Esophagus mucosa (tissue), 1 donor: Measurements from ENCODE around the gene MOGAT1. TPM values are rescaled to one million over a fixed set of nuclear protein-coding genes. Genes with fewer than 3 reads are reported as not detected.
"Not testable (repeated sequence)": the region's sequence is repeated elsewhere in the genome, so short reads cannot be mapped to it uniquely, and the experiment has no call there.

Experiments
- ATAC-seq: fragments of 200-7000 bp; cut with Tn5 transposase; one replicate; pipeline ENCODE4 v1.9.1; 2020
- total RNA-seq: library from RNA; stranded (reverse); gene quantifications from one replicate; pipeline ENCODE4 v1.2.4, GENCODE V29; 2023
- donor health status: DM: yes; HTN: yes; CAD: no.

Gene MOGAT1
- total RNA-seq, 1 donor from 2014 or later: not detected

DNA sequence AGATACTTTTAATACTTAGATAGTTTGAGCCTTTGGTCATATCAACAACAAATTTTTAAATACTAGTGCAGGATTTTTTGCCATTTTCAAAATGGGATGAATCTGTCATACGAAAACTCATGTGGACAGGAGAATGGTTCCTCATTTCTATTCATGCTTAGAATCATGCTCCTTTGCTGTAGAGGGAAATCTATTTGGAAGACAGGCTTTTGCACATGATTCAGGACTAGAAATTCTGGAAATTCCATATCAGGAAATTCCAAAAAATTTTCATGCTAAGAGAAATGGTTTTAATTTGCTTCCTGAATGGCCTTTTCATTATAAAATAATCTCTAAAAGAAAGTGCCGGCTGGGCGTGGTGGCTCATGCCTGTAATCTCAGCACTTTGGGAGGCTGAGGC lies 39.3 kb downstream of the MOGAT1 start:
- ATAC-seq: no peak

DNA sequence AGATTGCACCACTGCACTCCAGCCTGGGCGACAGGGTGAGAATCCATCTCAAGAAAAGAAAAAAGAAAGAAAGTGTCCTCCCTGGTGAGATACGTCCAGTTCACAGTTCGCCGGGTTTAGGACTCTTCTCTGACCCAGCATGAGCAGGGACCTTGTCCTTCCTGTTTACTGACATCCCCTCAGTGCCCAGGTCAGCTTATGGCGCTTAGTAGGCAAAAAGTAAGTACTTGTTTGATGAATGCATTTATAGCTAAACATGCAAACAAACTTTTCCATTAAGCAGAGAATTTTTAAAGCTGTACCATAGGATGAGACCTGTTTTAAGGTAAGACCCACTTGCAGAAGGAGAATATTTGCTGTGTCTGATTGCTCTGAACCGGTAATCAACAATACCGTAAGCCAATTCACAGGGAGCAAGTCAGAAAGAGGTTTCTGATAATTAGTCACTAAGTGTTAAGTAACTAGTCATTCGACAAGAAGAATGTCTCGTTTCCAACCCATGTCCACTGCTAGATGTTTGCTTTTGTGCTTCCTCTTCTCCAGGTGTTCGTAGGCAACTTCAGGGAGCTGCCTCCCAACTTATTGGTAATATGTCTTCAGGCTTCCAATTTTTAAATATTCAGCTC lies 40.0 kb downstream of the MOGAT1 start:
- ATAC-seq: no peak

DNA sequence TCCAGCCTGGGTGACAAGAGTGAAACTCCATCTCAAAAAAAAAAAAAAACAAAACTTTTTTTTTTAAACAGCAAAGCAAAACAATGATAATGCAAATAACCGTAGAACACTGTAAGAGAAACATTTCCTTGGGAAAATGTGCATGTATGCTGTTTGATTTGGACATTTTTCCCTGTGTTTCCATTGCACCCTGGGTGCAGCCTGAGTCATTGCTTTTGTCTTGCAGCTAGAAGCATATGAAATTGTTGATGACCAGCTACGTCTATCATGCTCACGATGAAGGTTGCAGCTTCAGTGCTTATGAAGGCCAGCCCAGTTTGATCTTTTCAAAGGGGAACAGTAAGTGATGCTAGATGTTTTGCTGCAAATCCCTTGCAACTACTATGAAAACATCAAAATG lies 41.5 kb downstream of the MOGAT1 start:
- no peak for ATAC-seq

DNA sequence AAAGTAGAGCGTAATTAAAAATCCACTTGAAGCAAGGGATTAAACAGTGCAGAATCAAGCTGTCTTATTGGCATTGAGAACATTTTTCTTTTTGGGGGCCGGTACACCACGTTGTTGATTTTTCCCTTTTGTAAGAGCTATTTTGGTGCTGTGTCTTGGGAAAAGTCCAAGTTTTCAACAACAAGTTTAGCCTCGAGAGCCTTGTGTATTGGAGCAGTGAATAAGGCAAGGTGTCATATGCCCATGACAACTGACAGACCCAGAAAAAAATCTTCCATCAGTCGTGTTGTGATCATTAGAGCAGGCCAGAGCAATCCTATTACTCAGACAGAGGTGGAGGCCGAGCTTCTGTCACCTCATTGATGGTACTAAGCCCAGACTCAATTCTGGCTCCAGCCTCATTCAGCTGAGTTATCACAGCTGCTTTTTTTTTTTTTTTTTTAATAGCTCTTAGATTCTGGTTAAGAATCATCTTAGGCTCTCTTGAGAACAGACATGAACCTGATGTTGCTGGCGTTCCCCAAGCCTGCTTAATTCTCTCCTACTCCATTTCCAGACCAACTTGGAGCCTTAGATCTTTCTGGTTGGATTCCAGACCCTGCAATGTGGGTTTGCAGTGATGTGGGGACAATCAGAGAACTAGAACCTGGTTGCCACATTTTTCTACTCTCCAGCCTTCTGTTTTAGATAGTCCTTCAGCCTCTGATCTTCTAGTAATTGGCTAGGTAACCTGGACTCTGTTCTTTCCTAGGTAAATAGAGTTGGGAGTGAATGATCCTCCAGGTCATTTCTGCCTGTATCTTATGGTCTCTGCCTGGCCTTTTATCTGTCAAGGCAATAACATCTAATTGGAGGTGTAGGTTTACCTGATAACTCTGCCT lies 43.1 kb downstream of the MOGAT1 start:
- ATAC-seq: no peak

DNA sequence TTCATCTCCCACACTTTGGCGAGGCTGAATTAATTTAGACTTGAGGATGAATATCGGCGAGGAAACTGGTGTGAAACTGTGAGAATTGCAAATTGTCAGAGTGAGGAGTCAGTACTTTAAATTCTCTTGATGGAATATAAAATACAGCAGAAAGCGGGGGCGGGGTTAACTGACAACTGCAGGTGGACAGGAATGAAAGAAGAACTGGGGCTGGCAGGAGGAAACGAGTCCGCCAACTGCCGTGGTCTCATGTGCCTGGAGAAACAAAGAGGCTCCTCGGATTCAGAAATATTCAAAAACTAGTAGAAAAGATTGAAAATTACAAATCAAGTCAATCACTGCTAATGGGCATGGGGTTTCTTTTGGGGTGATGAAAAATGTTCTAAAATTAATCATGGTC lies 44.3 kb downstream of the MOGAT1 start:
- ATAC-seq: no peak

DNA sequence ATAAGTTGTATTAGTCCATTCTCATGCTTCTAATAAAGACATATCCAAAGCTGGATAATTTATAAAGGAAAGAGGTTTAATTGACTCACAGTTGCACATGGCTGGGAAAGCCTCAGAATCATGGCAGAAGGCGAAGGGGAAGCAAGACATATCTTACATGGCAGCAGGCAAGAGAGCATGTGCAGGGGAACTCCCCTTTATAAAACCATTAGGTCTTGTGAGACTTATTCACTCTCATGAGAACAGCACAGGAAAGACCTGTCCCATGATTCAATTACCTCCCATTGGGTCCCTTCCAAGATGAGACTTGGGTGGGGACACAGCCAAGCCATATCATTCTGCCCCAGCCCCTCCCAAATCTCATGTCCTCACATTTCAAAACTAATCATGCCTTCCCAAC lies 48.3 kb downstream of the MOGAT1 start:
- ATAC-seq: not testable (repeated sequence)

DNA sequence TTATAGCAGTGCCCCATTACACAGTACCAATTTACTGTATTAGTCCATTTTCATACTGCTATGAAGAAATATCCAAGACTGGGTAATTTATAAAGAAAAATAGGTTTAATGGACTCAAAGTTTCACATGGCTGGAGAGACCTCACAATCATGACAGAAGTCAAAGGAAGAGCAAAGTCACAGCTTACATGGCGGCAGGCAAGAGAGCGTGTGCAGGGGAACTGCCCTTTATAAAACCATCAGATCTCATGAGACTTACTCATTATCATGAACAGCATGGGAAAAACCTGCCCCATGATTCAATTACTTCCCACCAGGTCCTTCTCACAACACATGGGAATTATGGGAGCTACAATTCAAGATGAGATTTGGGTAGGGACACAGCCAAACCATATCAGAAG lies 50.1 kb downstream of the MOGAT1 start:
- ATAC-seq: not testable (repeated sequence)

DNA sequence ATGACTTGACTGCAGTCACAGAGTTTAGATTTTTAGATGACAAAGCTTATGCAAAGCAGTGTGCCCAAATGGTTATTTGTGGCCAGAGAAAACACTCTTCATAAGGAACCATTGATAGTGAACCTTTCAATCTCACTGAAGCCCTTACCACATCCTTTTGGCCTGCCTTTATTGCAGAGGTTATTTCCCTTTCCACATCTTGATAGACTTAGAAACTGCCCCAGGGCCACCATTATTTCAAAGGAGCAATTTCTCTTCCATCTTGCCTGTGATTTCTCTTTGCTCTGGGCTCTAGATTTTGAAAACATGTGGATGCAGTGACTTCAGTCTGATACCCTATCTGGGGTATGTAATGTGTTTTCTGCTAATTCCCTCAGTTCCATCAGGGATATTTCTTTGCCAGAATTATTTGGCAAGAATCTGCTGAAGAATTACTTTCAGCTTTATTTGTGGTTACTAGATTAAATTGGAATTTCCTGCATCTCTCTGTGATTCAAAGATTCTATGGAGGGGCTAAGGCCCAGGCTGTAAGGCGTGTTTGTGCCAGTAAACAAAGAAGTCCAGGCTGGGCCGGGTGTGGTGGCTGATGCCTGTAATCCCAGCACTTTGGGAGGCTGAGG lies 51.0 kb downstream of the MOGAT1 start:
- no peak for ATAC-seq

DNA sequence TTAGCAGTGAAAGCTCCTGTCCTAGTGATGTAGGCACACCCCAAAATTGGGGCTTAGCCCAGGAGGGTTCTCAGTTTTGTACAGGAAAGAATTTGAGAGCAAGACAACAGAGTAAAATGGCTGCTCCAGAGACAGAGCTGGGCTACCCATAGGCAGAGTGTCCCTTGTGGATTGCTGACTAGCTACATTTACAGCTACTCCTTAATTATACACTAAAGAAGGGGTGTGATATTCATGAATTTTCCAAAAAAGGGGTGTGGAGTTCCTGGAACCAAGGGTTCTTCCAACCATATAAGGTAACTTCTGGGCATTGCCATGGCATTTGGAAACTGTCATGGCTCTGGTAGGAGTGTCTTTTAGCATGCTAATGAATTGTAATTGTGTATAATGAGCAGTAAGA lies 52.8 kb downstream of the MOGAT1 start:
- ATAC-seq: no peak

DNA sequence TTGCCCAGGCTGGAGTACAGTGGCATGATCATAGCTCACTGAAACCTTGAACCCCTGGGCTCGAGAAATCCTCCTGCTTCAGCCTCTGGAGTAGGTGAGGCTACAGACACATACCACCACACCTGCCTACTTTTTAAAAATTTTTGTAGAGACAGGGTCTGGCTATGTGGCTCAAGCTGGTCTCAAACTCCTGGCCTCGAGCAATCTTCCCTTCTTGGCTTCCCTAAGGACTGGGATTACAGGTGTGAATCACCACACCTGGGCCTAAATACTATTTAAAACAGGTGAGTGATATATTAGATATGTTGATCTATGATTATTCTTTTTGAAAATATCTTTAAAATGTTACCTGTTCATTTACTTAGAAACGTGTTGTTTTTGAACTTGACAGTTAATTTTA lies 57.2 kb downstream of the MOGAT1 start:
- no peak for ATAC-seq

DNA sequence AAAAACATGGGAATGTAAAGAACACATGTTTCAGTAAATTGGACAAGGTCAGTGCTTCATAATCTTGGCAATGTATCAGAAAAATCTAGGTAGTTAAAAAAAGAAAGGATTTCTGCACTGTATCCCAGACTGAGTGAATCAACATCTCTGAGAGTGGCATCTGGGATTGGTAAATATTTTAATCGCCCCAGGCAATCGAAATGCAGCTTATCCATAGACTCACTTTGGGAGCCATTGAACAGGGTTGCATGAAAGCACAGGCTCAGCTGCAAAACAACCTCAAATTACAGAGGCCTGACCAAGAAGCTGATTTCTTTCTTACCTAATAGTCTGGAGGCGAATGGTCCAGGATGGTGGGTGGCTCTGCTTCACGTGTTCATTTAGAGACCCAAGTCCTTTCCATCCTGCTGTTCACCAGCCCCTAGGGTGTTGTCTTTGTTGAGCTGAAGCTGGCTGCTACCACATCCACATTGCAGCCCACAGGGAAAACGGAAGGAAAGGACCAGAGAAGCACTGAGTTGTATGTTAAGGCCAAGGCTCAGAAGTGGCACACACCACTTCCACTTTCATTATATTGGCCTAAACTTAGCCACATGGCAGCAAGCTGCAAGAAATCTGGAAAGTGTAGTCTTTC lies 59.0 kb downstream of the MOGAT1 start:
- no peak for ATAC-seq

DNA sequence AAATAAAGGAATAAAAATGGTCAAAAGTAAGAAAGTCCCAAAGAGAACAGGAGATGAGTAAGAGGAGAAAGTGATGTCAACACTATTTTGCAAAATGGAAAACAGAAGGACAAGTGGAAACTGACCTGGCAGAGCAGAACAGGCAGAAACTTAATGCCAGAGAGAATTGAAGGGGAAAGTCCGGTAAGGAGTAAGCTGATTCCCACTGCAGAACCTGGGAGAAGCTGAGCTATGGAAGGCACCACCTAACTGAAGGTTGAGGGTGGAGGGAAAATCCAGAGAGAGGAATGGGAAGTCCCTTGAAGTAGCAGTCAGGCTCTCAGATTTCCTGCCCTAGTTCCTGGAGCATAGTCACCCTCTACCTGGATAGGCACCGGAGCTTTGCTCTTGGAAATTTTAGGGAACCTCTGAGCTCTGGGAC lies 59.8 kb downstream of the MOGAT1 start:
- no peak for ATAC-seq

DNA sequence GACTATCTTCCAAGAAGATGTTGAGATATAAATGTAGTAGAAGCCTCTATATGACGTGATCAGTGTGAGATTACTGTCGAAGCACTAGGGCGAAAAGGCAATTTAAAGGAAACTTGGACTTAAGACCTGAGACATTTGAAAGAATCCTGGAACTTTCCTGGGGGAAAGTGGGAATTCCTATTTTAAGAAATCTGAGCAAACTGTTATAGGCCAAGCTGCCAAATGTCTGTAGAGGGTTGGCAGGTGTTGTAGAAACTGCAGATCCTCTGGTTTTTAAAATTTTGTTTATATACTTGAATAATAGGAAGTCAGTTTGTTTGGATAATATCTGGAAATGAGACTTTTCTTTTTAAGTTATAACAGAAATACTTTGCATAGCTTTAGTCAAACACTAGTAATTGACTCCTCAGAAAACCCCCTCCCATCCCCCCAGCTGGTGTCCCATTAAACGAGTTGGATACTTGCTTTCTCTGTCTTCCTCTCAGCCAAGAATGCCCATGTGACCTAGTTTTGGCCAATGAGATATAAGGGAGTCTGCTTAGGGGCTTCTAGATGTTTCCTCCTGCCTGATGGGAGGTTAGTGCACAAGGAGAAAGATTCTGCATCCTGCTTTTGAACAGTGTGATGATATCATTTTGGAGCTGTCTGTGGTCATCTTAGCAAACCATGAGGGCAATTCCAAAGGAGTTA lies 61.2 kb downstream of the MOGAT1 start:
- no peak for ATAC-seq

DNA sequence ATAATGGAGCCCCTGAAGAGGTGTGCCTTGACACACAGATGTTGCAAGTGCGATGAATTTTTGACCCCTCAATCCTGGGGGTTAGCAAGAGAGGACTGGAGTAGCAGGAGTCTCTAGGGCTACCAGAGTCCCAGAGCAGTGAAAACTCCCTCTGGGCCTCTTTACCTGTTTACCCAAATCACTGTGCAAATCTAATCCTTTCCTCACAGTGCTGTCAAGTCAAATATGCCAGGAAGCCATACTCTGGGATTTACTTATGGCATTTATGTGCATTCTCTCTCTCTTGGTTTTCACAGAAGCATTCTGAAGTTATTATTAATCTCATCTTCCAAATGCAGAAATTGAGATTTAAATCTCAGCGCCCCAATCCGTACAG lies 62.0 kb downstream of the MOGAT1 start:
- no peak for ATAC-seq

DNA sequence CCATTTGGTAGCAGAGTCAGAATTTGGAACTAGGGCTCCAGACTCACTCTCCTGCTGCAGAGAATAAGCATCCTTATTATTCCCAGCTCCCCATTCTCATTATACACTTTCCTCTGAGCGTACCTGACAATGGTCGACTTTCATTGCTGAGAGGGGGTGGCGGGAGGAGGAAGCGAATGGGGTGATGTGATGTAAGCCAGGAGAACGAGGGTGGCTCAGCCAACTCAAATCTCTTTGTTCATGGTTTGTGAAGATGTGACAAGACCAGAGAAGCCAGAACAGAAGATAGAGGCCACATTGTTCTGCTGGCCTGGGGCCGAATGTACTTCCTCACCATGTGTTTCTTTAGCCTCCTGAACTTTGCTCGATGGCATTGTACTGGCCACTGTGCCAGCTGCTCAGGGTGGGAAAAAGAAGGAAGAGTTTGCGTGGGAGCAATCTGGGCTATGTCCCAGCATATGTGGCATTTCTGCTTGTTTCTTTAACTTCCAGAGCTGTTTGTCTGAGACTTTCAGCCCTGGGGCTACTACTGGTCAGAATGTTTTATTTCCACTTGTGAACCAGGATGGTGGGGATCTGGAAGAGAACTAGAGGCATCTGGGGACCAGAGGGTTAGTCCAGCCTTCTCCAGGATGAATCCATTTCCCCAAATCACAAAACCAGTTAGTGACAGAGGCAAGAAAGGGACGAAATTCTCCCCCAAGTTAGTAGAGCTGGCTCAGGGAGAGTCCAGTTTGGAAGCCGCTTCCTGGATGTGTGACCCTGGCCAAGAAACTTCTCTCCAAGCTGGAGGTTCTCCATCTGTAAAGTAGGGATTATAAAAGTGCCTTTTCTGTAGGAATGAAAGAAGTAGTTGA lies 62.6 kb downstream of the MOGAT1 start:
- ATAC-seq: no peak

DNA sequence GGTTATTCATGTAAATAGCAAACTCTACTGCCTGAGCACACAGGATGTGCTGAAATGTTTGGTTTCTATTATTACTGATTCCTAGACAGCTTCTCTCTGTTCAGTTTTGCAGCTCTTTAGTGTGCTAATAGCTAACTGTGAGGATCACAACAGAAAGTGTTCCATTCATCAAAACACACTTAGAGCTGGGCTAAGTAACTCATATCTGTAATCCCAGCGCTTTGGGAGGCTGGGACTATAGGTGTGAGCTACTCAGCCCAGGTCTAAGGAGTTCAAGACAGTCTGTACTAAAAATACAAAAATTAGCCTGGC lies 63.2 kb downstream of the MOGAT1 start:
- ATAC-seq: no peak

DNA sequence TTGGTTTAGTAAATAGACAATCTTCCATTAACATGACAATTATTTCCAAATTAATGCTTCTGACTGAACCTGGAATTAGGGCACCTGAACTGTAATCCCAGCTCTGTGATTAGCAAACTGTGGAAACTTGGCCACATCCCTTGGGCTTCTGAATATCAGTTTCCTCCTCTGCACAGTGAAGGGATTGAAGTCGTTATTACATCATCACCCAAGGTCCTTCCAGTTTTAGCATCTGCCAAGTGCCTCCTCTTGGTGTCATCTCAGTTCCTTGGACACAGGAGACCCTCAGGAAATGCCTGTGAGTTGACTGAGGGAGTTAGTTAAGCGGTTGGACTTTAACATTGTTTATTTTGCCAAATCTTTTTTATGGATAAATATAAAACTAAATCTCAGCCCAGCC lies 64.8 kb downstream of the MOGAT1 start:
- no peak for ATAC-seq

DNA sequence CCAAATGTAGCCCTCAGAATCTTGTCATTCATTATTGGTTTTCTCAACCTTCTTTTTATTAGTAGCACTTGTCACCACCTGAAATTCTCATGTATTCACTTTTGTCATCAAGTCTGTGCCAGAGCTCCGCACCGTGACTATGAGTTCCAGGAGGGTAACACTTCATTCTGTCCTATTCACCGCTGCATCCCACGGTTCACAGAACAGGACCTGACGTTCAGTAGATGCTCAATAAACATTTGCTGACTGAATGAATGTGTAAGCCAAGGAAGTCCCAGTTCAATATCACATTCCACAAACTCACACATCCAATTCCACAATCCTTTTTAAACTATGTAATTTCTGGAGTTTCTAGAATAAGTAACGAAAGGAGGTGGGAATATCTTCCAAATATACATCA lies 65.5 kb downstream of the MOGAT1 start:
- no peak for ATAC-seq

DNA sequence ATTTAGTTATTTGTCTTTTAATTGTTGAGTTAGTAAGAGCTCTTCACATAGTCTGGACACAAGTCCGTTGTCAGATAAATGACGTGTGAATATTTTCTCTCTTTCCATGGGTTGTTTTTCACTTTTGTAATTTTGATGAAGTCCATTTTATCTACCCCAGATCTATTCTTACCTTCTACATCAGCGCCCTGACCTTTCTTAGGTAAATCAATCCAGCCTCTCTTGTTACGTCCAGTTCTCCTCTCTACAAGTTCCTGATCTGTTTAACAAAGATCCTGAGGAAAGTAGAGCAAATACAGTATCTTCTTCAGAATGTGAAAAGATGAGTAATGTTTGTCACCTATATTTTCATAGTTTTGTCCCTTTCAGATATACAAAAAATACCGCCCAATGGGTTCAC lies 66.9 kb downstream of the MOGAT1 start:
- ATAC-seq: no peak

DNA sequence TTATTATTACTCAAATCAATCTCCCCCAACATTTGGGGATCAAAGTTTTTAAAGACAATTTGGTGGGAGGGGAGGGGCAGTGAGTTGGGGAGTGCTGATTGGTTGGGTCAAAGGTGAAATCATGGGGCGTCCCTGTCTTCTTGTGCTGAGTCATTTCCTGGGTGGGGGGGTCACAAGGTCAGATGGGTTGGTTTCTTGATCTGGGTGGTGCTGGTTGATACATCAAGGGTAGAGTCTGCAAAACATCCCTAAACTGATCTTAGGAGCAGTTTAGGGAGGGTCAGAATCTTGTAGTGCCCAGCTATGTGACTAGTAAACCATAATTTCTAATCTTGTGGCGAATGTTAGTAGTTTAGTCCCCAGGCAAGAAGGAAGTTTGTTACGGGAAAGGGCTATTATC lies 67.4 kb downstream of the MOGAT1 start:
- ATAC-seq: peak; percentile 50

DNA sequence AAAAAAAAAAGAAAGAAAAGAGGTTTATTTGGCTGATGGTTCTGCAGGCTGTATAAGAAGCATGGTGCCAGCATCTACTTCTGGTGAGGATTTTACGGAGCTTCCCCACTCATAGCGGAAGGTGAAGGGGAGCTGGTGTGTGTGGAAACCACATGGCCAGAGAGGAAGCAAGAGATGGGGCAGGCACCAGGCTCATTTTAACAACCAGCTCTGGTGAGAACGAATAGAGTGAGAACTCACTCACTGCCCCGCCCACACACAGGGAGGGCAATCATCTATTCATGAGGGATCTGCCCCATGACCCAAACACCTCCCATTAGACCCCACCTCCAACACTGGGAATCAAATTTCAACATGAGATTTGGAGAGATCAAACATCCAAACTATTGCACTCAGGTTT lies 68.5 kb downstream of the MOGAT1 start:
- no peak for ATAC-seq

DNA sequence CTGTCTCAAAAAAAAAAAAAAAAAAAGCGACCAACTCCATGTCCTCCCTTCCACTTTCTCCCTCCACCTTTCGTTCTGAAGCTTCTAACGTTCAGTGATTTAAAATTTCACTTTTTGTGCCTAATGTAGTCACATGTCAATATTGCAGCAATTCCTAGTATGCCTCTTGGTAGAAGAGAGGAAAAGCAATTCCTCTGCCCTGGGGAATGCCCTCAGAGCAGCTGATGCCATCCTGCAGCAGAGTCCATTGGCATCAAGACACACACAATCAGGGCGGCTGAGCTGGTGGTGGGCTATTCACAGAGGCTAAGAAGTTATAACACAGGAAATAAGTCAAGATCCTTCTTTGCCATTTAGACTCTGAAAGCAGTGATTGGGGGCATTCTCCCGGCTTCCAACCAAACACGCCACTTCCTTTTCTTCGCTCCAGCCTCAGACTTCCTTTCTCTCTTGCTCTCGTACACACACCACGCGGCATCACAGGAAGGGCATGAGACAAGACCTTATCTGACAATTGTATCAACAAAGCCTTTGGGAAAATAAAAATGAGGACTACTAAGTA lies 71.9 kb downstream of the MOGAT1 start:
- no peak for ATAC-seq
